Activated naive CD4-positive, alpha-beta T cell treated with anti-CD3 and anti-CD28 coated beads, Interleukin-2, amount 50 U/mL, for 16 hours (primary cell): ENCODE results near the gene PADI2.

Experiments used
- DNase-seq: peaks from one replicate; pipeline ENCODE4 v3.0.0-alpha.2; 2020

Gene PADI2

GRCh38 chr1:17137441-17137840, 18.2 kb upstream of the PADI2 start:
- no peak for DNase-seq

GRCh38 chr1:17136936-17137335, 17.7 kb upstream of the PADI2 start:
- DNase-seq: no peak

- no peak for DNase-seq
Measured at GRCh38 chr1:17136145-17136544, 16.9 kb upstream of the PADI2 start.

GRCh38 chr1:17135530-17135929, 16.3 kb upstream of the PADI2 start:
- no peak for DNase-seq

GRCh38 chr1:17134724-17135123, 15.5 kb upstream of the PADI2 start:
- no peak for DNase-seq

- no peak for DNase-seq
Measured at GRCh38 chr1:17134034-17134433, 14.8 kb upstream of the PADI2 start.

- no peak for DNase-seq
Measured at GRCh38 chr1:17130138-17130635, 10.9 kb upstream of the PADI2 start.

GRCh38 chr1:17128361-17128760, 9.1 kb upstream of the PADI2 start:
- no peak for DNase-seq

GRCh38 chr1:17125756-17126237, 6.5 kb upstream of the PADI2 start:
- DNase-seq: peak; percentile 87

- no peak for DNase-seq
Measured at GRCh38 chr1:17123196-17124045, 4.2 kb upstream of the PADI2 start.

- no peak for DNase-seq
Measured at GRCh38 chr1:17122521-17123164, 3.4 kb upstream of the PADI2 start.

GRCh38 chr1:17121881-17122280, 2.6 kb upstream of the PADI2 start:
- DNase-seq: no peak

GRCh38 chr1:17120962-17121837, 1.9 kb upstream of the PADI2 start:
- DNase-seq: no peak

GRCh38 chr1:17120481-17120877, 1.2 kb upstream of the PADI2 start:
- DNase-seq: no peak

GRCh38 chr1:17119773-17120480, 676 bp upstream of the PADI2 start:
- no peak for DNase-seq

- DNase-seq: no peak
Measured at GRCh38 chr1:17118706-17119075, 560 bp downstream of the PADI2 start.

GRCh38 chr1:17118268-17118667, 983 bp downstream of the PADI2 start:
- no peak for DNase-seq

- no peak for DNase-seq
Measured at GRCh38 chr1:17117451-17118265, 1.6 kb downstream of the PADI2 start.

GRCh38 chr1:17116643-17117042, 2.6 kb downstream of the PADI2 start:
- no peak for DNase-seq

GRCh38 chr1:17113963-17114362, 5.3 kb downstream of the PADI2 start:
- no peak for DNase-seq

GRCh38 chr1:17112496-17113236, 6.6 kb downstream of the PADI2 start:
- DNase-seq: no peak
